Neuronal stem cell (in vitro differentiated cells): ENCODE measurements around the gene RC3H2.
"Not testable (repeated sequence)": the region's sequence is repeated elsewhere in the genome, so short reads cannot be mapped to it uniquely, and the experiment has no call there.

Source experiments
- DNase-seq: peaks from one replicate; pipeline ENCODE4 v3.0.0-alpha.2; 2013; ENCODE audit warnings: low spot score
- H2AFZ ChIP-seq: one replicate; pipeline ENCODE4 v1.6.1; 2013; ENCODE audit warnings: mild to moderate bottlenecking, low read length, inconsistent platforms
- H2AK5ac ChIP-seq: 2 replicates; pipeline ENCODE4 v1.6.1; 2013; ENCODE audit warnings: low read depth, mild to moderate bottlenecking, inconsistent platforms, low read length, moderate library complexity, mixed read lengths
- H2BK120ac ChIP-seq: 2 replicates; pipeline ENCODE4 v1.6.1; 2013; ENCODE audit warnings: low read depth, mild to moderate bottlenecking, inconsistent platforms, low read length, moderate library complexity, mixed read lengths
- H2BK12ac ChIP-seq: one replicate; pipeline ENCODE4 v1.6.1; 2013; ENCODE audit warnings: low read length, inconsistent platforms
- H2BK15ac ChIP-seq: 2 replicates; pipeline ENCODE4 v1.6.1; 2013; ENCODE audit warnings: mild to moderate bottlenecking, low read length, inconsistent platforms, mixed read lengths
- H2BK5ac ChIP-seq: one replicate; pipeline ENCODE4 v1.6.1; 2013; ENCODE audit warnings: inconsistent platforms, mild to moderate bottlenecking, low read length, moderate library complexity
- H3K14ac ChIP-seq: one replicate; pipeline ENCODE4 v1.6.1; 2013; ENCODE audit warnings: low read length, inconsistent platforms
- H3K18ac ChIP-seq: 2 replicates; pipeline ENCODE4 v1.6.1; 2013; ENCODE audit warnings: low read length, inconsistent platforms
- H3K23ac ChIP-seq: 2 replicates; pipeline ENCODE4 v1.6.1; 2013; ENCODE audit warnings: low read depth, mild to moderate bottlenecking, mixed read lengths, low read length, inconsistent platforms; ENCODE audit not compliant: poor library complexity
- H3K27ac ChIP-seq: replicated peaks from 3 replicates; pipeline ENCODE4 v1.5.1; 2013; ENCODE audit warnings: low read length, inconsistent platforms
- H3K27me3 ChIP-seq, 3 experiments: 2 replicates each; pipeline ENCODE4 v1.6.1; 2013; ENCODE audit warnings: low read length in 3 of 3, mild to moderate bottlenecking in 2 of 3, inconsistent platforms in 1 of 3, low read depth in 1 of 3, mixed read lengths in 1 of 3, moderate library complexity in 1 of 3; ENCODE audit not compliant: control insufficient read depth in 3 of 3, insufficient read depth in 3 of 3
- H3K36me3 ChIP-seq, 2 donors: replicated peaks in 1 of 2; 2 replicates each; pipeline ENCODE4 v1.6.1; 2013; ENCODE audit warnings: low read length in 2 of 2; ENCODE audit not compliant: control insufficient read depth in 2 of 2, insufficient read depth in 2 of 2
- H3K4ac ChIP-seq: 2 replicates; pipeline ENCODE4 v1.6.1; 2013; ENCODE audit warnings: inconsistent platforms, mild to moderate bottlenecking, low read length, moderate library complexity
- H3K4me1 ChIP-seq, 2 donors: 1 replicate in 1 of 2; 2 replicates in 1 of 2; pipeline ENCODE4 v1.6.1; 2013; ENCODE audit warnings: low read length in 2 of 2, low read depth in 1 of 2; ENCODE audit not compliant: control insufficient read depth in 2 of 2, insufficient read depth in 1 of 2
- H3K4me2 ChIP-seq: one replicate; pipeline ENCODE4 v1.6.1; 2013; ENCODE audit warnings: mild to moderate bottlenecking, low read length, inconsistent platforms; ENCODE audit not compliant: insufficient read depth, poor library complexity, severe bottlenecking
- H3K4me3 ChIP-seq, 2 donors: 2 replicates each; pipeline ENCODE4 v1.5.1; 2013; ENCODE audit warnings: low read length in 2 of 2, mild to moderate bottlenecking in 2 of 2, inconsistent platforms in 1 of 2, moderate library complexity in 1 of 2
- H3K79me1 ChIP-seq: one replicate; pipeline ENCODE4 v1.6.1; 2013; ENCODE audit warnings: low read depth, mild to moderate bottlenecking, inconsistent platforms, low read length, moderate library complexity
- H3K9ac ChIP-seq: one replicate; pipeline ENCODE4 v1.6.1; 2013; ENCODE audit warnings: mild to moderate bottlenecking, low read depth, low read length, inconsistent platforms; ENCODE audit not compliant: poor library complexity
- H3K9me3 ChIP-seq, 2 donors: replicated peaks in 1 of 2; 2 replicates each; pipeline versions ENCODE3 to v1.6.1; 2013; ENCODE audit warnings: low read length in 2 of 2, mild to moderate bottlenecking in 2 of 2, inconsistent platforms in 1 of 2, low read depth in 1 of 2, mixed read lengths in 1 of 2, moderate library complexity in 1 of 2; ENCODE audit not compliant: control insufficient read depth in 2 of 2, insufficient read depth in 1 of 2
- H4K8ac ChIP-seq: one replicate; pipeline ENCODE4 v1.6.1; 2013; ENCODE audit warnings: low read depth, mild to moderate bottlenecking, inconsistent platforms, low read length, moderate library complexity
- H4K91ac ChIP-seq: one replicate; pipeline ENCODE4 v1.6.1; 2013; ENCODE audit warnings: low read length, low read depth, mild to moderate bottlenecking, inconsistent platforms; ENCODE audit not compliant: poor library complexity
- WGBS, 2 donors: extraction: QIAGEN DNeasy Blood & Tissue Kit; methylation state at CpG; one replicate each; pipeline ENCODE4 v1.1.7; 2013; ENCODE audit warnings: missing lambda C conversion rate in 2 of 2, mixed read lengths in 1 of 2; ENCODE audit not compliant: insufficient read length in 2 of 2, insufficient replicate concordance in 1 of 2; ENCODE audit errors: extremely low coverage in 2 of 2; 5-methylcytosine and 5-hydroxymethylcytosine counted together

The RC3H2 gene

GRCh38 chr9:122875523-122875922, 29.6 kb downstream of the RC3H2 start:
- H3K27me3 ChIP-seq = no peaks in the 10 kb centered on the region
- 100% methylated on average over 1 of the region's 1 CpG; no CpG with 5 or more reads in 1 of the 2 donors for WGBS, 2 donors
- peaks cover 35 to 99% of the 10 kb centered on the region in 2 donors for H3K36me3 ChIP-seq

GRCh38 chr9:122867276-122867675, 37.9 kb downstream of the RC3H2 start:
- not testable (repeated sequence) for H3K23ac ChIP-seq, H3K9ac ChIP-seq, H2AK5ac ChIP-seq, H3K4me1 ChIP-seq, H3K14ac ChIP-seq, H2BK12ac ChIP-seq, H4K8ac ChIP-seq, H2AFZ ChIP-seq, H3K4me3 ChIP-seq, H3K27me3 ChIP-seq, H4K91ac ChIP-seq, H2BK15ac ChIP-seq, H3K18ac ChIP-seq, H3K4ac ChIP-seq, H2BK120ac ChIP-seq, H2BK5ac ChIP-seq, H3K27ac ChIP-seq, DNase-seq, H3K9me3 ChIP-seq, H3K4me2 ChIP-seq, H3K79me1 ChIP-seq
- H3K36me3 ChIP-seq = peaks cover 12 to 71% of the 10 kb centered on the region in 2 donors
- WGBS, 2 donors = no CpG with 5 or more reads among the region's 27 CpGs

More at GRCh38 chr9:122875523-122875922, 29.6 kb downstream of the RC3H2 start:
- Histone ChIP-seq H4K91ac (no peak overlapping the region), H3K23ac (no peak overlapping the region), H2BK15ac (no peak overlapping the region), H3K79me1 (no peaks in the 10 kb centered on the region), H4K8ac (no peak overlapping the region), H2BK12ac (no peak overlapping the region), H3K4me3 (no peak overlapping the region), H3K4me2 (no peak overlapping the region), H3K27ac (no peak overlapping the region), H3K4me1 (no peaks in the 10 kb centered on the region), H2AFZ (no peak overlapping the region), H3K9ac (no peak overlapping the region), H3K18ac (no peak overlapping the region), H2BK120ac (no peak overlapping the region), H3K9me3 (no peaks in the 10 kb centered on the region), H3K4ac (no peak overlapping the region), H2BK5ac (no peak overlapping the region), H2AK5ac (no peak overlapping the region), H3K14ac (no peak overlapping the region)
- no peak for DNase-seq

- H3K27me3 ChIP-seq = no peaks in the 10 kb centered on the region
- H3K18ac ChIP-seq = no peak overlapping the region
- H2BK5ac ChIP-seq = no peak overlapping the region
- H3K36me3 ChIP-seq = peaks cover 8 to 70% of the 10 kb centered on the region in 2 donors
- no peaks in the 10 kb centered on the region for H3K4me1 ChIP-seq
- H2BK15ac ChIP-seq = no peak overlapping the region
- H3K23ac ChIP-seq = no peak overlapping the region
- no peak overlapping the region for H3K4ac ChIP-seq
- no peak overlapping the region for H4K8ac ChIP-seq
- no peak overlapping the region for H3K9ac ChIP-seq
- H2BK12ac ChIP-seq = no peak overlapping the region
- DNase-seq = no peak
- H2AK5ac ChIP-seq = no peak overlapping the region
- H3K9me3 ChIP-seq = no peaks in the 10 kb centered on the region
- no peak overlapping the region for H3K4me2 ChIP-seq
- no peak overlapping the region for H4K91ac ChIP-seq
- H3K27ac ChIP-seq = no peak overlapping the region
- no peaks in the 10 kb centered on the region for H3K79me1 ChIP-seq
- no CpG with 5 or more reads among the region's 5 CpGs for WGBS, 2 donors
- H2AFZ ChIP-seq = no peak overlapping the region
- H3K14ac ChIP-seq = no peak overlapping the region
- H3K4me3 ChIP-seq = no peak overlapping the region
- no peak overlapping the region for H2BK120ac ChIP-seq
Observed at GRCh38 chr9:122866079-122866478, 39.1 kb downstream of the RC3H2 start.

GRCh38 chr9:122865300-122865699, 39.9 kb downstream of the RC3H2 start:
- Histone ChIP-seq H3K27ac (no peak overlapping the region), H3K36me3 (peaks cover 6 to 70% of the 10 kb centered on the region in 2 donors), H3K27me3 (no peaks in the 10 kb centered on the region), H2BK15ac (no peak overlapping the region), H3K79me1 (no peaks in the 10 kb centered on the region), H4K8ac (no peak overlapping the region), H2BK12ac (no peak overlapping the region), H2AFZ (no peak overlapping the region), H4K91ac (no peak overlapping the region), H3K14ac (no peak overlapping the region), H3K4me3 (no peak overlapping the region), H2BK120ac (no peak overlapping the region), H3K9me3 (peaks cover 0 to 4% of the 10 kb centered on the region in 2 donors), H3K9ac (no peak overlapping the region), H3K4me1 (no peaks in the 10 kb centered on the region), H3K18ac (no peak overlapping the region), H3K4ac (no peak overlapping the region), H2BK5ac (no peak overlapping the region), H2AK5ac (no peak overlapping the region), H3K4me2 (no peak overlapping the region), H3K23ac (no peak overlapping the region)
- WGBS, 2 donors = no CpG with 5 or more reads among the region's 7 CpGs
- no peak for DNase-seq
